HEK293 (cell line): ENCODE data around the gene EMP1.

ENCODE experiments used
- GLI2 ChIP-seq: fragments of 450-650 bp; formaldehyde crosslinking; IDR thresholded peaks from 2 replicates; pipeline ENCODE4; 2017; ENCODE audit warnings: missing biosample characterization, missing genetic modification characterization, low read depth, borderline replicate concordance
- INSM2 ChIP-seq: fragments of 450-650 bp; formaldehyde crosslinking; IDR thresholded peaks from 2 replicates; pipeline ENCODE4 v1.5.1; 2016; ENCODE audit warnings: missing biosample characterization, missing genetic modification characterization
- SP7 ChIP-seq: fragments of 450-650 bp; formaldehyde crosslinking; IDR thresholded peaks from 2 replicates; pipeline ENCODE4 v1.5.1; 2016; ENCODE audit warnings: missing biosample characterization, missing genetic modification characterization
- ZBTB7A ChIP-seq: fragments of 450-650 bp; formaldehyde crosslinking; IDR thresholded peaks from 2 replicates; pipeline ENCODE4 v1.5.1; 2016; ENCODE audit warnings: low read depth, missing biosample characterization, missing genetic modification characterization
- ZNF121 ChIP-seq: fragments of 450-650 bp; formaldehyde crosslinking; IDR thresholded peaks from 2 replicates; pipeline ENCODE4 v1.5.1; 2016; ENCODE audit warnings: missing biosample characterization, missing genetic modification characterization
- ZNF16 ChIP-seq: fragments of 450-650 bp; formaldehyde crosslinking; IDR thresholded peaks from 2 replicates; pipeline ENCODE4 v1.5.1; 2016; ENCODE audit warnings: low read depth, missing biosample characterization, missing genetic modification characterization
- ZNF513 ChIP-seq: fragments of 450-650 bp; IDR thresholded peaks from 2 replicates; pipeline ENCODE4 v1.5.1; 2018; ENCODE audit warnings: missing biosample characterization, missing genetic modification characterization
- ZNF830 ChIP-seq: fragments of 450-650 bp; IDR thresholded peaks from 2 replicates; pipeline ENCODE4 v1.5.0; 2018; ENCODE audit warnings: missing biosample characterization, missing genetic modification characterization, low read depth, mild to moderate bottlenecking, moderate library complexity
- TF ChIP-seq, protein P1 (sequence below): fragments of 450-650 bp; formaldehyde crosslinking; IDR thresholded peaks from 2 replicates; pipeline ENCODE4 v1.5.1; 2016; ENCODE audit warnings: missing biosample characterization, missing genetic modification characterization

GRCh38 chr12:13148485-13148847 lies 48.1 kb upstream of the EMP1 start:
- TF ChIP-seq, protein P1, sequence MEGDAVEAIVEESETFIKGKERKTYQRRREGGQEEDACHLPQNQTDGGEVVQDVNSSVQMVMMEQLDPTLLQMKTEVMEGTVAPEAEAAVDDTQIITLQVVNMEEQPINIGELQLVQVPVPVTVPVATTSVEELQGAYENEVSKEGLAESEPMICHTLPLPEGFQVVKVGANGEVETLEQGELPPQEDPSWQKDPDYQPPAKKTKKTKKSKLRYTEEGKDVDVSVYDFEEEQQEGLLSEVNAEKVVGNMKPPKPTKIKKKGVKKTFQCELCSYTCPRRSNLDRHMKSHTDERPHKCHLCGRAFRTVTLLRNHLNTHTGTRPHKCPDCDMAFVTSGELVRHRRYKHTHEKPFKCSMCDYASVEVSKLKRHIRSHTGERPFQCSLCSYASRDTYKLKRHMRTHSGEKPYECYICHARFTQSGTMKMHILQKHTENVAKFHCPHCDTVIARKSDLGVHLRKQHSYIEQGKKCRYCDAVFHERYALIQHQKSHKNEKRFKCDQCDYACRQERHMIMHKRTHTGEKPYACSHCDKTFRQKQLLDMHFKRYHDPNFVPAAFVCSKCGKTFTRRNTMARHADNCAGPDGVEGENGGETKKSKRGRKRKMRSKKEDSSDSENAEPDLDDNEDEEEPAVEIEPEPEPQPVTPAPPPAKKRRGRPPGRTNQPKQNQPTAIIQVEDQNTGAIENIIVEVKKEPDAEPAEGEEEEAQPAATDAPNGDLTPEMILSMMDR (tag by site-specific recombination) = no peak
- TF ChIP-seq ZNF830 (no peak), GLI2 (no peak), ZNF121 (tag by site-specific recombination) (no peak), ZNF513 (tag by site-specific recombination) (no peak), INSM2 (tag by site-specific recombination) (no peak), ZNF16 (tag by site-specific recombination) (no peak), ZBTB7A (tag by site-specific recombination) (no peak), SP7 (tag by site-specific recombination) (no peak)
